CD14-positive monocyte (primary cell): ENCODE data around the gene HP. TPM values are rescaled to one million over a fixed set of nuclear protein-coding genes. Genes with fewer than 3 reads are reported as not detected.
A peak's percentile ranks its signal among the peaks of the same experiment; 100 is the strongest.
"Not testable (repeated sequence)": the region's sequence is repeated elsewhere in the genome, so short reads cannot be mapped to it uniquely, and the experiment has no call there.

ENCODE experiments used
- DNase-seq, 3 donors: peaks; one replicate each; pipeline ENCODE4 v3.0.0-alpha.2; 2011 to 2022
- H2AFZ ChIP-seq: 2 replicates; pipeline ENCODE4 v1.6.0; 2012; ENCODE audit warnings: mild to moderate bottlenecking, low read depth, low read length, inconsistent platforms; ENCODE audit not compliant: insufficient read depth, poor library complexity, severe bottlenecking
- H3K27ac ChIP-seq, 2 donors: 1 replicate in 1 of 2; 2 replicates in 1 of 2; pipeline ENCODE4 v1.5.1; 2012 to 2013; ENCODE audit warnings: low read length in 2 of 2, control low read depth in 1 of 2, inconsistent platforms in 1 of 2, low read depth in 1 of 2, mild to moderate bottlenecking in 1 of 2
- H3K27me3 ChIP-seq, 2 donors: one replicate each; pipeline versions ENCODE4 v1.6.0 to v1.6.1; 2011 to 2013; ENCODE audit warnings: low read length in 2 of 2; ENCODE audit not compliant: control insufficient read depth in 2 of 2, insufficient read depth in 2 of 2
- H3K36me3 ChIP-seq, 2 donors: replicated peaks in 1 of 2; 1 replicate in 1 of 2; 2 replicates in 1 of 2; pipeline versions ENCODE4 v1.5.1 to v1.6.1; 2012 to 2013; ENCODE audit warnings: low read length in 2 of 2, control low read depth in 1 of 2, inconsistent platforms in 1 of 2, mild to moderate bottlenecking in 1 of 2; ENCODE audit not compliant: insufficient read depth in 2 of 2, control insufficient read depth in 1 of 2
- H3K4me1 ChIP-seq, 2 donors: 1 replicate in 1 of 2; 2 replicates in 1 of 2; pipeline versions ENCODE4 v1.5.1 to v1.6.1; 2012 to 2013; ENCODE audit warnings: low read length in 2 of 2, control low read depth in 1 of 2, inconsistent platforms in 1 of 2, mild to moderate bottlenecking in 1 of 2, moderate library complexity in 1 of 2; ENCODE audit not compliant: insufficient read depth in 2 of 2, control insufficient read depth in 1 of 2
- H3K4me2 ChIP-seq: replicated peaks from 2 replicates; pipeline ENCODE3; 2012; ENCODE audit warnings: low read length, moderate library complexity, mild to moderate bottlenecking; ENCODE audit not compliant: poor library complexity, severe bottlenecking; ENCODE audit errors: extremely low read depth
- H3K4me3 ChIP-seq, 3 experiments: fragments of 200-600 bp in 1 of 3; sonication (generic) in 1 of 3; replicated peaks in 1 of 3; 1 replicate in 2 of 3; 2 replicates in 1 of 3; pipeline ENCODE4 v1.5.1; 2011 to 2013; ENCODE audit warnings: low read length in 3 of 3, mild to moderate bottlenecking in 3 of 3, control low read depth in 2 of 3, low read depth in 2 of 3, inconsistent platforms in 1 of 3, moderate library complexity in 1 of 3
- H3K79me2 ChIP-seq: 2 replicates; pipeline ENCODE4 v1.6.0; 2012; ENCODE audit warnings: mild to moderate bottlenecking, control low read depth, inconsistent platforms, low read length, moderate library complexity; ENCODE audit not compliant: insufficient read depth
- H3K9ac ChIP-seq: 2 replicates; pipeline ENCODE4 v1.6.0; 2017; ENCODE audit warnings: low read length, mild to moderate bottlenecking; ENCODE audit not compliant: insufficient read depth, poor library complexity, severe bottlenecking
- H3K9me3 ChIP-seq, 2 donors: replicated peaks in 1 of 2; 1 replicate in 1 of 2; 2 replicates in 1 of 2; pipeline versions ENCODE4 v1.5.1 to v1.6.1; 2012 to 2013; ENCODE audit warnings: low read length in 2 of 2, control low read depth in 1 of 2; ENCODE audit not compliant: control insufficient read depth in 1 of 2, insufficient read depth in 1 of 2
- H4K20me1 ChIP-seq: 2 replicates; pipeline ENCODE4 v1.6.0; 2012; ENCODE audit warnings: mild to moderate bottlenecking, low read length, control low read depth, moderate library complexity; ENCODE audit not compliant: insufficient read depth
- H3K27ac Mint-ChIP-seq, 7 donors: one replicate each; pipeline ENCODE4 v1.8.0; 2020; ENCODE audit warnings: mild to moderate bottlenecking in 7 of 7, mixed read lengths in 7 of 7, moderate library complexity in 6 of 7, inconsistent platforms in 2 of 7
- H3K27me3 Mint-ChIP-seq, 3 donors: one replicate each; pipeline ENCODE4 v1.8.0; 2021 to 2022; ENCODE audit warnings: low read depth in 3 of 3, mild to moderate bottlenecking in 3 of 3, mixed read lengths in 3 of 3, moderate library complexity in 3 of 3, inconsistent platforms in 1 of 3
- H3K36me3 Mint-ChIP-seq, 2 donors: one replicate each; pipeline ENCODE4 v1.8.0; 2020; ENCODE audit warnings: mixed read lengths in 2 of 2, inconsistent platforms in 1 of 2, mild to moderate bottlenecking in 1 of 2
- H3K4me1 Mint-ChIP-seq: one replicate; pipeline ENCODE4 v1.8.0; 2020; ENCODE audit warnings: mild to moderate bottlenecking, mixed read lengths
- H3K4me3 Mint-ChIP-seq, 2 donors: one replicate each; pipeline ENCODE4 v1.8.0; 2020; ENCODE audit warnings: mild to moderate bottlenecking in 2 of 2, mixed read lengths in 2 of 2, moderate library complexity in 1 of 2
- H3K9me3 Mint-ChIP-seq, 7 donors: one replicate each; pipeline ENCODE4 v1.8.0; 2020 to 2022; ENCODE audit warnings: mixed read lengths in 7 of 7, mild to moderate bottlenecking in 6 of 7, moderate library complexity in 6 of 7, inconsistent platforms in 2 of 7
- CTCF ChIP-seq: fragments of 200-600 bp; IDR thresholded peaks from one replicate; pipeline ENCODE4 v1.8.0; 2022; ENCODE audit warnings: antibody characterized with exemption, mild to moderate bottlenecking
- WGBS: methylation state at CpG from one replicate; pipeline ENCODE4 v1.1.5; 2013; ENCODE audit warnings: missing lambda C conversion rate; ENCODE audit not compliant: insufficient coverage; 5-methylcytosine and 5-hydroxymethylcytosine counted together
- intact Hi-C, 2 donors: fragments of 100-400 bp; cut with micrococcal nuclease; formaldehyde crosslinking; loops; one replicate each; pipeline versions ENCODE4 v1.15.0 to v1.15.1; 2023
- polyA plus RNA-seq, 3 donors: library from polyadenylated mRNA; depleted of rRNA in 1 of 3; unstranded in 2 of 3; stranded (reverse) in 1 of 3; fragments of 300-500 nt in 2 of 3; fragments of >200 nt in 1 of 3; fragmentation: Illumina TruSeq in 2 of 3; gene quantifications; 1 replicate in 2 of 3; 2 replicates in 1 of 3; pipeline ENCODE4 v1.2.3, GENCODE V29; 2012 to 2021

The HP gene
- polyA plus RNA-seq, 3 donors = 9.3 to 59.4 (median 47.8) TPM

- DNase-seq, H3K4me3 ChIP-seq, H2AFZ ChIP-seq, H3K27me3 ChIP-seq, intact Hi-C loops, H3K4me3 Mint-ChIP-seq, H3K9ac ChIP-seq, H3K27me3 Mint-ChIP-seq, H3K9me3 ChIP-seq, H3K4me2 ChIP-seq, H3K79me2 ChIP-seq, H4K20me1 ChIP-seq, H3K27ac ChIP-seq, H3K9me3 Mint-ChIP-seq: not testable (repeated sequence)
- Histone ChIP-seq H3K4me1 (peaks cover 20 to 22% of the 10 kb centered on the region in 2 donors), H3K36me3 (peaks cover 9 to 13% of the 10 kb centered on the region in 2 donors)
- Mint-ChIP-seq H3K36me3 (peaks cover 19 to 20% of the 10 kb centered on the region in 2 donors), H3K27ac (peak overlapping the region in 1 of 7 donors; percentile 10), H3K4me1 (peaks cover 36% of the 10 kb centered on the region)
- WGBS = 80% methylated on average over 2 of the region's 7 CpGs
Measured at GRCh38 chr16:72059060-72059459, 4.8 kb downstream of the HP start.

GRCh38 chr16:72060405-72060804, 6.1 kb downstream of the HP start:
- peaks cover 22% of the 10 kb centered on the region for H3K4me1 Mint-ChIP-seq
- H3K9me3 ChIP-seq = no peaks in the 10 kb centered on the region
- 97% methylated on average over 9 of the region's 9 CpGs for WGBS

More at GRCh38 chr16:72060405-72060804, 6.1 kb downstream of the HP start:
- Histone ChIP-seq H3K9ac (no peak overlapping the region), H3K4me3 (no peak overlapping the region), H3K36me3 (peaks cover 13 to 16% of the 10 kb centered on the region in 2 donors), H4K20me1 (no peaks in the 10 kb centered on the region), H3K27ac (no peak overlapping the region), H3K27me3 (no peaks in the 10 kb centered on the region), H3K79me2 (no peaks in the 10 kb centered on the region), H3K4me1 (peaks cover 6 to 8% of the 10 kb centered on the region in 2 donors), H2AFZ (no peak overlapping the region), H3K4me2 (no peak overlapping the region)
- peaks cover 0 to 4% (median 0%) of the 10 kb centered on the region in 3 donors for H3K27me3 Mint-ChIP-seq
- H3K36me3 Mint-ChIP-seq = peaks cover 20 to 23% of the 10 kb centered on the region in 2 donors
- DNase-seq = no peak
- peaks cover 0 to 2% (median 0%) of the 10 kb centered on the region in 7 donors for H3K9me3 Mint-ChIP-seq
- TF ChIP-seq CTCF = no peak
- H3K4me3 Mint-ChIP-seq = no peak overlapping the region
- peak overlapping the region in 2 of 7 donors; percentile 56 to 77 for H3K27ac Mint-ChIP-seq
- intact Hi-C loops = no loop called here
